GM21447 (cell line): ENCODE measurements around the gene ARHGEF40.

Experiments
- ATAC-seq: cut with Tn5 transposase; IDR thresholded peaks from one replicate; pipeline ENCODE4 v1.9.1; 2021; ENCODE audit not compliant: unreplicated experiment

ARHGEF40 gene

GRCh38 chr14:21070083-21070609 is at the start of gene ARHGEF40:
Gene ARHGEF40, plus strand, starts transcription at chr14:21070304. Its CDS starts 93 bp downstream, at chr14:21070397.
- no peak for ATAC-seq

- no peak for ATAC-seq
Measured at GRCh38 chr14:21020977-21021545, 49.0 kb upstream of the ARHGEF40 start.

DNA sequence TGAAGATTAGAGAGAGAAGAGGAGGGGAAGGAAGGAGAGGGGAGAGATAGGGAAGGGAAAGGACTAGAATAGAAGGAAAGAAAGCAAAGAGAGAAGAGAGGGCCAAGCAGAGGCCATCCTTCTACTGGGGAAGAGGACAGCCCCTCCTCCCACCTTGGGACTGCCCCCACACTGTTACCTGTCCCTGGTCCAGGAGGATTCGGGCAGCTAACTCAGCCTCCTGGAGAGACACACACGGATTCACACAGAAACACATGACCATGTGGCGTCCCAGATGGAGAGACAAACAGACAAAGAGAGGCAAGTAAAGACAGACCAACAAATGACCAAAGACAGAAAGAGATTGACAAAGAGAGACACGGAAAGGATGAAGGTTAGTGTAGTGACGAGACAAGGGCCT is 47.4 kb upstream of the ARHGEF40 start:
- no peak for ATAC-seq

- no peak for ATAC-seq
Measured at GRCh38 chr14:21023174-21023573, 46.9 kb upstream of the ARHGEF40 start.

- no peak for ATAC-seq
Measured at GRCh38 chr14:21023817-21024584, 46.1 kb upstream of the ARHGEF40 start.

GRCh38 chr14:21024585-21025370 is 45.3 kb upstream of the ARHGEF40 start, which contains the start of gene NDRG2:
Gene NDRG2, minus strand, starts transcription at chr14:21025061. Its CDS starts 1,746 bp downstream, at chr14:21023315.
- ATAC-seq, result no peak

DNA sequence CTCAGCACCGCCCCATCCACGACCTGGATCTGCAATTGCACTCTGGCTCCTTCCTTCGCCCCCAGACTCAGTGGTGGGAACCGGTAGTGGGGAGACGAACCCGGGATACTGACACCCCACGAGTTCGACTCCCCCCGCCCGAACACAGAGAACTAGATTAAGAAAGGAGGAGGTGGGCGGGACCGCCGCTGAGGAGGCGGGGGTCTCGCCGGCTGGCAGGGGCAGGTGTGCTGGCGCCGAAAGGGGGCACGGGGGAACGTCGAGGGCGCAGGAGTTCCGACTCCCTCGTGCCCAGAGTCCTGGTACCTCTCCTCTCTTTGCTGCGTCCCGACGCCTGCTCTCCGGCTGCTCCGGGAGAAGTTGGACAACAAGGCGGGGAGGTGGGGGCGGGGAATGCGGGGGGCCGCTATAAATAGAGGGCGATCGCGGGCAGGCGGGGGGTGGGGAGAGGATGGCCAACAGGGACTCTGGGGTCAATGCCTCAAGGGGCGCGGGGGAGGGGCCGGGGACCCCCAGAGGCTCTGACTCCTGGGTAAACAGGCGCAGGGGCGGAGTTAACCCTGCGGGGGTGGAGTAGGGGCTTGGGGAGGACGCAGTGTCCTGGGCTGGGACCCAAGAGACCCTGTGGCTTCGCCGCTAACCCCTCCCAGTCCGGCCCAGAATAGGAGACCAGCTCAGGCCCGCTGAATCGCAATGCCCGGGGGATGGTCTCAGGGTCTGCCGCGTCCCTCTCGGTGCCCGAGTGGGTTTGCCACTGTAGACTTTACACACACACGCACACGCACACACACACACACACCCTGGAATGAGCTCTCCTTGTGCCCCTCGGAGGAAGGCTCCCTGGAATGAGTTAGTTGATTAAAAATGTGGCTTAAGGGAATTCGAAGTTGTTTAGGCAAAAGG is 44.5 kb upstream of the ARHGEF40 start:
- ATAC-seq, result no peak

GRCh38 chr14:21026274-21026987 is 43.7 kb upstream of the ARHGEF40 start:
- no peak for ATAC-seq

GRCh38 chr14:21026988-21027315 is 43.2 kb upstream of the ARHGEF40 start:
- no peak for ATAC-seq

GRCh38 chr14:21029917-21030316 is 40.2 kb upstream of the ARHGEF40 start, which contains the start of gene TPPP2:
Gene TPPP2, plus strand, starts transcription at chr14:21030217. Its CDS starts 365 bp downstream, at chr14:21030582.
- no peak for ATAC-seq

GRCh38 chr14:21030531-21030930 is 39.6 kb upstream of the ARHGEF40 start:
- no peak for ATAC-seq

- ATAC-seq, result no peak
Measured at GRCh38 chr14:21032326-21033132, 37.6 kb upstream of the ARHGEF40 start.

GRCh38 chr14:21033133-21033698 is 36.9 kb upstream of the ARHGEF40 start:
- no peak for ATAC-seq

DNA sequence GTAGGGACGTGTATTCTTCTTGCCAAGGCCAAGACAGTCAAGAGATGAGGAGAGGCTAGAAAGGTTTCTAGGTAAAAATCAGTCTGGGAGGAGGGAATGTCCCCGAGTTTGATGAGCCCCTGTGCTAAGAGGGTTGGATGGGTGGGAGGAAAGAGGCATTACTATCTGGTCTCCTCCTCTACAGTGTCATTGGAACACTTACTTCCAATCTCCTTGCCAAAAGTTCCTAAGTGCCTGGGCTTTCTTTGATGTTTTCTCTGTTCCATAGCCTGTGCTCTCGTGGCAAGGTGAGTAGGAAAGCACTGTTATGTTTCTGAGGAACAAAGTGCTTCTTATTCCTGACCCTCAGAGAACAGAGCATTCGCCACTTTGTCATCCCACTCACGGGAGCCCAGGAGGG is 35.4 kb upstream of the ARHGEF40 start, which contains the start of gene RNASE13:
RNASE13 (minus strand) TSS at position 101 of the 400 bp plus-strand sequence. CDS start 519 bp downstream, outside the sequence.
- ATAC-seq, result no peak

DNA sequence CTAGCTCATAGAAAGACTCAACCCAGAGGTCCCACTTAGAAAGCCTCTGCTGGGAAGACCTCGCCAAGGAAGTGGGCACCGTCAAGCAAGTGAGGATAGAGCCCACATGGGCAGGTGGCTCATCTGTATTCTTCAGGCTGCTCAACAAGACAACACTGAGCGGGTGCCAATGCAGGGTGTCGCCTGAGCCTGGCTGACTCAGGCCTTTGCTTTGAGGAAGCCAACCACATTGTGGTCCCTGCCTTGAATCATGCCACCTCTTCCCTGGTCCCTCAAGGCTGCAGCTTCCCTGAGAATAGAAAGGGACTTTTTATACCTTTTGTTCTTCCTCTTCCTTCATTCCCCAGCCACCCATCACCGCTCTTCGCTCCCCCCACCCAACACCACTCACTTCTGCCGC is 33.4 kb upstream of the ARHGEF40 start:
- no peak for ATAC-seq

DNA sequence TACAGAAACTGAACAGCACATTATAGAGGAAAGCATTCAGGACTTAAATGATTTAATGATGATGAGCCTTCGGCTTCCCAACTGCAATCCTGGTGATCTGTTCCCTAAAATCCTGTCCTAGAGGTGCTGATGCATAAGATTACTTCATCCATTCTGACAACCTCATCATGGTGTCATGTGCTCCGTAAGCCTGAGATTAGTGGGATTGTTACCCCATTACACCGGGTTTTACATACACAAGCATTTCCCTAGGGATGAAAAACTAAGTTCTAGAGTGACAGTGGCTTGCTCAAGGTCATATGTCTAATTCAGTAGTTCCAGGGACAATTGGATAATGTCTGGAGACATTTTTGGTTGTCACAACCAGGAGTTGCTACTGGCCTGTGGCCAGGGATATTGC is 32.9 kb upstream of the ARHGEF40 start:
- ATAC-seq, result no peak

GRCh38 chr14:21038441-21039422 is 31.4 kb upstream of the ARHGEF40 start:
- ATAC-seq, result no peak
